ENCODE results near the gene NRG2.

DNA sequence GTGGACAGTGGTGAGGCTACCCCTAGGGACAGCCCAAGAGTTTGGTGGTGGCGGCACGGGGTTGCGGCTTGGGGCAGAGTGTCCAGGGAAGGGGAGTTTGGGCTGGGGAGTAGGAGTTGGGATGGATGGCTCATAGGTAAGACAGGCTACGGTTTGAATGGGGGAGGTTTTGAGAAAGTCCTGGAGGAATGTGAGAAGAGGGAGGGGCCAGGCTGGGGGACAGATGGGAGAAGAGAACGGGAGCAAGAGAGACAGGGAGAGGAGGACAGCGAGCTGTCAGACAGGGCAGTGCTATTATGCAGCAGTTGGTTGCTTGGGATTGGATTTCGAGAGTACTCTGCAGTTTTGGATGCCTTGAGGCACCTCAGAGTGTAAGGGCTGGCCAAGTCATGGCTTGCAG is 223.0 kb downstream of the NRG2 start:
- TF ChIP-seq EP300 (IDR thresholded peaks at IDR 0.05) (no peak), POLR2AphosphoS5 (IDR thresholded peaks at IDR 0.05) (no peak), CTCF (IDR thresholded peaks at IDR 0.05) (no peak)
